SK-N-SH (cell line): Measurements from ENCODE around the gene DSCAML1. TPM values are rescaled to one million over a fixed set of nuclear protein-coding genes. Genes with fewer than 3 reads are reported as not detected.

Source experiments
- CTCF ChIA-PET: fragments of 300-600, 350-600 bp; formaldehyde crosslinking; extraction: SDS; loops from one replicate; lab custom pipeline; 2021; lab: Yijun Ruan, JAX
- POLR2A ChIA-PET: fragments of 350-600 bp; sonication (Branson Sonifier 250); formaldehyde crosslinking; extraction: SDS; loops from one replicate; lab custom pipeline; 2020; ENCODE audit warnings: antibody characterized with exemption, inconsistent platforms; lab: Yijun Ruan, JAX
- DNase-seq: peaks from one replicate; pipeline ENCODE4 v3.0.0; 2012
- H2AFZ ChIP-seq: fragments of 200-600 bp; sonication (generic); 2 replicates; pipeline ENCODE4 v1.8.1; 2016; ENCODE audit warnings: antibody characterized with exemption, mild to moderate bottlenecking, low read depth
- H3F3A ChIP-seq: fragments of 200-600 bp; sonication (generic); replicated peaks from 2 replicates; pipeline ENCODE3; 2016; ENCODE audit warnings: antibody characterized with exemption, mild to moderate bottlenecking; ENCODE audit not compliant: insufficient read depth
- H3K27ac ChIP-seq, 2 experiments: fragments of 200-500 bp in 1 of 2; fragments of 200-600 bp in 1 of 2; sonication (Bioruptor generic) in 1 of 2; sonication (generic), shearing (Covaris generic) in 1 of 2; 2 replicates each; pipeline versions ENCODE4 v1.5.1 to v1.6.1; 2014 to 2016; ENCODE audit warnings: low read depth in 2 of 2, inconsistent platforms in 1 of 2, low read length in 1 of 2, mild to moderate bottlenecking in 1 of 2, mixed read lengths in 1 of 2
- H3K27me3 ChIP-seq: fragments of 200-600 bp; sonication (generic), shearing (Covaris generic); 2 replicates; pipeline ENCODE4 v1.6.1; 2016; ENCODE audit warnings: mixed run types; ENCODE audit not compliant: insufficient read depth
- H3K36me3 ChIP-seq, 2 experiments: fragments of 200-500 bp in 1 of 2; fragments of 200-600 bp in 1 of 2; sonication (Bioruptor generic) in 1 of 2; sonication (generic) in 1 of 2; replicated peaks in 1 of 2; 2 replicates each; pipeline versions ENCODE3 to v1.5.1; 2014 to 2016; ENCODE audit warnings: low read length in 1 of 2, mild to moderate bottlenecking in 1 of 2; ENCODE audit not compliant: insufficient read depth in 2 of 2, control insufficient read depth in 1 of 2
- H3K4me1 ChIP-seq, 2 experiments: fragments of 200-500 bp in 1 of 2; fragments of 200-600 bp in 1 of 2; sonication (Bioruptor generic) in 1 of 2; sonication (generic), shearing (Covaris generic) in 1 of 2; 2 replicates each; pipeline versions ENCODE4 v1.5.1 to v1.6.1; 2014 to 2016; ENCODE audit warnings: low read depth in 1 of 2, low read length in 1 of 2, mixed run types in 1 of 2; ENCODE audit not compliant: insufficient read depth in 2 of 2, control insufficient read depth in 1 of 2
- H3K4me2 ChIP-seq: fragments of 200-600 bp; sonication (generic), shearing (Covaris generic); 2 replicates; pipeline ENCODE4 v1.6.1; 2017; ENCODE audit warnings: mixed run types
- H3K4me3 ChIP-seq, 2 experiments: fragments of 200-500 bp in 1 of 2; fragments of 200-600 bp in 1 of 2; sonication (Bioruptor generic) in 1 of 2; sonication (generic), shearing (Covaris generic) in 1 of 2; 2 replicates each; pipeline versions ENCODE4 v1.5.1 to v1.8.1; 2014 to 2016; ENCODE audit warnings: low read depth in 2 of 2, inconsistent platforms in 1 of 2, low read length in 1 of 2, mild to moderate bottlenecking in 1 of 2, mixed read lengths in 1 of 2, moderate library complexity in 1 of 2
- H3K79me2 ChIP-seq: fragments of 200-600 bp; sonication (generic); 2 replicates; pipeline ENCODE4 v1.8.1; 2017; ENCODE audit warnings: mild to moderate bottlenecking; ENCODE audit not compliant: insufficient read depth
- H3K9ac ChIP-seq: fragments of 200-600 bp; sonication (generic); 2 replicates; pipeline ENCODE4 v1.6.1; 2017; ENCODE audit warnings: mixed run types
- H3K9me2 ChIP-seq: fragments of 200-600 bp; sonication (generic); 2 replicates; pipeline ENCODE4 v1.6.1; 2017; ENCODE audit warnings: mixed run types
- H3K9me3 ChIP-seq: fragments of 200-600 bp; sonication (generic); 2 replicates; pipeline ENCODE4 v1.6.1; 2017; ENCODE audit warnings: mixed run types, mild to moderate bottlenecking, moderate library complexity
- H4K20me1 ChIP-seq: fragments of 200-600 bp; sonication (generic); 2 replicates; pipeline ENCODE4 v1.6.1; 2017; ENCODE audit warnings: mild to moderate bottlenecking, mixed run types; ENCODE audit not compliant: insufficient read depth
- EP300 ChIP-seq, 2 experiments: IDR thresholded peaks; 2 replicates each; pipeline versions ENCODE4 v1.4.0 to v1.6.1; 2012; ENCODE audit warnings: borderline replicate concordance in 1 of 2, low read depth in 1 of 2, low read length in 1 of 2
- FOSL2 ChIP-seq: IDR thresholded peaks from 2 replicates; pipeline ENCODE4 v1.4.0; 2012; ENCODE audit warnings: low read depth, mild to moderate bottlenecking, moderate library complexity, borderline replicate concordance
- FOXJ3 ChIP-seq: sonication (generic); formaldehyde crosslinking; IDR thresholded peaks from 2 replicates; pipeline ENCODE4 v1.5.1; 2020; ENCODE audit warnings: mild to moderate bottlenecking, missing genetic modification reagents
- FOXM1 ChIP-seq: IDR thresholded peaks from 2 replicates; pipeline ENCODE4 v1.4.0; 2012; ENCODE audit warnings: low read depth, mild to moderate bottlenecking
- GABPA ChIP-seq: IDR thresholded peaks from 2 replicates; pipeline ENCODE4 v1.4.0; 2012; ENCODE audit warnings: low read depth, mild to moderate bottlenecking
- IRF3 ChIP-seq: fragments of 150-350 bp; IDR thresholded peaks from 2 replicates; pipeline ENCODE4 v1.6.1; 2016; ENCODE audit warnings: mild to moderate bottlenecking, low read depth, low read length
- MXI1 ChIP-seq: IDR thresholded peaks from 2 replicates; pipeline ENCODE4 v1.6.1; 2012; ENCODE audit warnings: mild to moderate bottlenecking, low read depth, low read length, improper control_type of control experiment
- NFIC ChIP-seq: IDR thresholded peaks from 2 replicates; pipeline ENCODE4 v1.4.0; 2012; ENCODE audit warnings: borderline replicate concordance
- PBX3 ChIP-seq: IDR thresholded peaks from 2 replicates; pipeline ENCODE4; 2012
- POLR2AphosphoS5 ChIP-seq: IDR thresholded peaks from 2 replicates; pipeline ENCODE4 v1.6.1; 2012; ENCODE audit warnings: low read depth, low read length
- RAD21 ChIP-seq: IDR thresholded peaks from 2 replicates; pipeline ENCODE4 v1.6.1; 2012; ENCODE audit warnings: mild to moderate bottlenecking, low read length
- REST ChIP-seq: IDR thresholded peaks from 2 replicates; pipeline ENCODE4 v1.6.1; 2012; ENCODE audit warnings: mild to moderate bottlenecking, low read depth, low read length, moderate library complexity
- SIN3A ChIP-seq: IDR thresholded peaks from 2 replicates; pipeline ENCODE4 v1.6.1; 2012; ENCODE audit warnings: low read depth, mild to moderate bottlenecking, low read length, moderate library complexity, borderline replicate concordance
- SMC3 ChIP-seq: IDR thresholded peaks from 2 replicates; pipeline ENCODE4 v1.6.1; 2012; ENCODE audit warnings: low read depth, low read length, improper control_type of control experiment
- TEAD4 ChIP-seq: IDR thresholded peaks from 2 replicates; pipeline ENCODE4 v1.4.0; 2012; ENCODE audit warnings: mild to moderate bottlenecking, borderline replicate concordance; ENCODE audit not compliant: insufficient read depth
- USF2 ChIP-seq: fragments of 150-350 bp; IDR thresholded peaks from 2 replicates; pipeline ENCODE4 v1.6.1; 2017; ENCODE audit warnings: antibody characterized with exemption, low read length, low read depth, borderline replicate concordance
- YY1 ChIP-seq: IDR thresholded peaks from 2 replicates; pipeline ENCODE4 v1.4.0; 2012; ENCODE audit warnings: low read depth, mild to moderate bottlenecking
- ZBTB33 ChIP-seq: IDR thresholded peaks from 2 replicates; pipeline ENCODE4 v1.4.0; 2012; ENCODE audit warnings: low read depth, borderline replicate concordance
- WGBS: methylation state at CpG from one replicate; pipeline ENCODE4 v1.1.6; 2017; ENCODE audit warnings: low lambda C conversion rate; 5-methylcytosine and 5-hydroxymethylcytosine counted together
- polyA plus RNA-seq, 3 experiments: library from polyadenylated mRNA; depleted of rRNA; stranded (reverse); fragments of >200 nt; gene quantifications; 2 replicates each; pipeline ENCODE4 v1.2.3, GENCODE V29; 2012

DSCAML1 gene
- polyA plus RNA-seq, 1 of the 3 experiments (the other 2 are of a cell fraction), result not detected

GRCh38 chr11:117837791-117838190, 40.8 kb upstream of the DSCAML1 start:
- peaks cover 14% of the 10 kb centered on the region; the same call in 1 of the 2 replicates for H3K27me3 ChIP-seq
- no peak for TF ChIP-seq USF2
- TF ChIP-seq FOXM1, result no peak
- no peak for TF ChIP-seq ZBTB33
- TF ChIP-seq SMC3, result no peak
- TF ChIP-seq REST, result no peak
- no peak for TF ChIP-seq IRF3
- TF ChIP-seq GABPA, result no peak
- no peak for TF ChIP-seq FOXJ3 (CRISPR knock-in tag)
- no peak for TF ChIP-seq RAD21
- no peak for TF ChIP-seq TEAD4
- TF ChIP-seq PBX3, result no peak
- TF ChIP-seq MXI1, result no peak
- TF ChIP-seq POLR2AphosphoS5, result no peak
- TF ChIP-seq FOSL2, result no peak
- TF ChIP-seq EP300 (IDR thresholded peaks at IDR 0.05; ENCODE audit: borderline replicate concordance in 1 of 2, low read depth in 1 of 2, low read length in 1 of 2), result no peak
- TF ChIP-seq YY1, result no peak
- TF ChIP-seq NFIC, result no peak
- no peak for TF ChIP-seq SIN3A
- TF ChIP-seq, all 33 proteins: peak for 0
- no peaks in the 10 kb centered on the region for H4K20me1 ChIP-seq
- H3K9ac ChIP-seq, result no peak overlapping the region
- 52% methylated on average over 8 of the region's 8 CpGs for WGBS
- no peak overlapping the region for H2AFZ ChIP-seq
- no peaks in the 10 kb centered on the region for H3K36me3 ChIP-seq
- peaks cover 0 to 6% of the 10 kb centered on the region in 2 experiments; a peak in 1 of 4 replicates for H3K4me1 ChIP-seq
- DNase-seq, result no peak
- no peaks in the 10 kb centered on the region for H3K9me3 ChIP-seq
- CTCF ChIA-PET, result interaction anchor here (0.9 to 25.9 kb wide), 4 partner anchors 18 to 215 kb away, joined by 3 to 481 read pairs (median 6); no protein-coding TSS in a partner anchor
- no peak overlapping the region for H3K27ac ChIP-seq
- POLR2A ChIA-PET, result no interaction called here
- no peak overlapping the region for H3K4me3 ChIP-seq
- no peaks in the 10 kb centered on the region for H3K9me2 ChIP-seq
- no peaks in the 10 kb centered on the region for H3K79me2 ChIP-seq
- H3F3A ChIP-seq, result no peaks in the 10 kb centered on the region
- H3K4me2 ChIP-seq, result no peak overlapping the region
